IMR-90 (cell line): ENCODE data around the gene COL15A1. TPM values are rescaled to one million over a fixed set of nuclear protein-coding genes. Genes with fewer than 3 reads are reported as not detected.

Experiments
- ATAC-seq: fragments of 200-7000 bp; cut with Tn5 transposase; 2 replicates; pipeline ENCODE4 v1.9.1; 2020; ENCODE audit warnings: low read depth, mild to moderate bottlenecking, moderate library complexity
- BruUV-seq: library from RNA; stranded (reverse); fragments of 400-500 nt; replicated peaks from 2 replicates; lab custom pipeline; 2021; lab: Mats Ljungman, UMichigan
- CTCF ChIA-PET: fragments of 300-600 bp; formaldehyde crosslinking; extraction: SDS; loops from one replicate; lab custom pipeline; 2021; ENCODE audit warnings: antibody characterized with exemption; lab: Yijun Ruan, JAX
- POLR2A ChIA-PET: fragments of 300-600 bp; sonication (Branson Sonifier 250); formaldehyde crosslinking; loops from one replicate; lab custom pipeline; 2022; ENCODE audit warnings: antibody characterized with exemption; ENCODE audit not compliant: unreplicated experiment; lab: Charles Lee
- DNase-seq: peaks from one replicate; pipeline ENCODE4 v3.0.0; 2013
- H2AFZ ChIP-seq: replicated peaks from 2 replicates; pipeline ENCODE3; 2013; ENCODE audit warnings: low read length, mild to moderate bottlenecking; ENCODE audit not compliant: poor library complexity
- H2AK5ac ChIP-seq: 2 replicates; pipeline ENCODE4 v1.6.1; 2013; ENCODE audit warnings: low read depth, low read length, inconsistent platforms
- H2AK9ac ChIP-seq: replicated peaks from 2 replicates; pipeline ENCODE3; 2013; ENCODE audit warnings: mild to moderate bottlenecking, low read depth, low read length, moderate library complexity; ENCODE audit not compliant: poor library complexity
- H2BK120ac ChIP-seq: 2 replicates; pipeline ENCODE4 v1.6.1; 2013; ENCODE audit warnings: low read depth, low read length, inconsistent platforms
- H2BK15ac ChIP-seq: 3 replicates; pipeline ENCODE4 v1.6.1; 2013; ENCODE audit warnings: low read depth, low read length, inconsistent platforms
- H2BK20ac ChIP-seq: 2 replicates; pipeline ENCODE4 v1.6.1; 2013; ENCODE audit warnings: low read depth, mild to moderate bottlenecking, inconsistent platforms, low read length, moderate library complexity
- H2BK5ac ChIP-seq: 2 replicates; pipeline ENCODE4 v1.6.1; 2013; ENCODE audit warnings: mild to moderate bottlenecking, low read depth, low read length, inconsistent platforms; ENCODE audit not compliant: poor library complexity, severe bottlenecking
- H3K14ac ChIP-seq: replicated peaks from 2 replicates; pipeline ENCODE4 v1.6.1; 2013; ENCODE audit warnings: low read depth, low read length, inconsistent platforms
- H3K18ac ChIP-seq: 2 replicates; pipeline ENCODE4 v1.6.1; 2013; ENCODE audit warnings: low read depth, low read length, control low read depth
- H3K23ac ChIP-seq: 2 replicates; pipeline ENCODE4 v1.6.1; 2013; ENCODE audit warnings: low read depth, low read length, inconsistent platforms
- H3K27ac ChIP-seq: 2 replicates; pipeline ENCODE4 v1.5.1; 2013; ENCODE audit warnings: mild to moderate bottlenecking, control low read depth, low read length; ENCODE audit not compliant: insufficient read depth
- H3K27me3 ChIP-seq: 2 replicates; pipeline ENCODE4 v1.6.1; 2013; ENCODE audit warnings: low read length; ENCODE audit not compliant: control insufficient read depth, insufficient read depth
- H3K36me3 ChIP-seq: 2 replicates; pipeline ENCODE4 v1.6.1; 2013; ENCODE audit warnings: low read length, mixed read lengths; ENCODE audit not compliant: control insufficient read depth, insufficient read depth
- H3K4ac ChIP-seq: 2 replicates; pipeline ENCODE4 v1.6.1; 2013; ENCODE audit warnings: low read depth, low read length, inconsistent platforms
- H3K4me1 ChIP-seq: 2 replicates; pipeline ENCODE4 v1.6.1; 2013; ENCODE audit warnings: low read length, mixed read lengths; ENCODE audit not compliant: control insufficient read depth, insufficient read depth
- H3K4me2 ChIP-seq: 2 replicates; pipeline ENCODE4 v1.6.1; 2013; ENCODE audit warnings: low read depth, mild to moderate bottlenecking, control low read depth, low read length, moderate library complexity
- H3K4me3 ChIP-seq: 2 replicates; pipeline ENCODE4 v1.5.1; 2013; ENCODE audit warnings: low read depth, mild to moderate bottlenecking, control low read depth, low read length, moderate library complexity; ENCODE audit not compliant: insufficient read depth
- H3K56ac ChIP-seq: 2 replicates; pipeline ENCODE4 v1.6.1; 2013; ENCODE audit warnings: low read length, inconsistent platforms; ENCODE audit not compliant: insufficient read depth; ENCODE audit errors: extremely low read depth
- H3K79me1 ChIP-seq, 2 experiments: 2 replicates each; pipeline ENCODE4 v1.6.1; 2013; ENCODE audit warnings: low read length in 2 of 2, inconsistent platforms in 1 of 2, low read depth in 1 of 2
- H3K9ac ChIP-seq: 2 replicates; pipeline ENCODE4 v1.6.1; 2013; ENCODE audit warnings: low read depth, low read length, control low read depth
- H3K9me1 ChIP-seq: 2 replicates; pipeline ENCODE4 v1.6.1; 2013; ENCODE audit warnings: low read length, inconsistent platforms; ENCODE audit not compliant: insufficient read depth
- H3K9me3 ChIP-seq: 2 replicates; pipeline ENCODE4 v1.6.1; 2013; ENCODE audit warnings: low read length; ENCODE audit not compliant: control insufficient read depth, insufficient read depth
- H4K20me1 ChIP-seq: 2 replicates; pipeline ENCODE4 v1.6.1; 2013; ENCODE audit warnings: low read length, inconsistent platforms; ENCODE audit not compliant: insufficient read depth
- H4K5ac ChIP-seq: 2 replicates; pipeline ENCODE4 v1.6.1; 2013; ENCODE audit warnings: mild to moderate bottlenecking, low read depth, low read length, control low read depth
- H4K8ac ChIP-seq, 2 experiments: 2 replicates each; pipeline ENCODE4 v1.6.1; 2013; ENCODE audit warnings: low read depth in 2 of 2, low read length in 2 of 2, control low read depth in 1 of 2, inconsistent platforms in 1 of 2
- H4K91ac ChIP-seq: 2 replicates; pipeline ENCODE4 v1.6.1; 2013; ENCODE audit warnings: low read depth, low read length, inconsistent platforms; ENCODE audit not compliant: insufficient read depth
- WGBS, 2 experiments: methylation state at CpG; one replicate each; pipeline versions ENCODE4 v1.1.5 to v1.1.7; 2013; ENCODE audit warnings: missing lambda C conversion rate in 2 of 2; ENCODE audit not compliant: insufficient read length in 1 of 2; ENCODE audit errors: extremely low coverage in 2 of 2; 5-methylcytosine and 5-hydroxymethylcytosine counted together
- dilution Hi-C: fragments of 300-500 bp; cut with HindIII; formaldehyde crosslinking; loops from one replicate; pipeline ENCODE4 v1.14.3; 2018; ENCODE audit warnings: low sequenced_read_pairs; ENCODE audit not compliant: unreplicated experiment
- in situ Hi-C: fragments of 300-500 bp; cut with MboI; formaldehyde crosslinking; loops from 3 replicates; pipeline ENCODE4 v1.14.3; 2019; ENCODE audit warnings: low sequenced_read_pairs, inconsistent platforms, mixed read lengths
- intact Hi-C: fragments of 100-400 bp; cut with micrococcal nuclease; formaldehyde crosslinking; loops from 2 replicates; pipeline ENCODE4 v1.10.0; 2022
- polyA plus RNA-seq, 3 experiments: library from polyadenylated mRNA; depleted of rRNA; stranded (reverse); fragments of >200 nt; gene quantifications; 2 replicates each; pipeline ENCODE4 v1.2.3, GENCODE V29; 2012; ENCODE audit warnings: low replicate concordance in 1 of 3
- total RNA-seq: library from RNA; depleted of rRNA; stranded (reverse); fragments of >200 nt; gene quantifications from 2 replicates; pipeline ENCODE4 v1.2.3, GENCODE V29; 2012
- TF ChIP-seq, protein P1 (sequence below): fragments of 150-350 bp; IDR thresholded peaks from 2 replicates; pipeline ENCODE4 v1.6.1; 2016; ENCODE audit warnings: low read depth, mild to moderate bottlenecking, low read length, moderate library complexity, borderline replicate concordance

COL15A1 gene
- total and polyA plus RNA-seq, 2 of the 4 experiments (the other 2 are of a cell fraction) = 2.2 to 3.7 TPM

DNA sequence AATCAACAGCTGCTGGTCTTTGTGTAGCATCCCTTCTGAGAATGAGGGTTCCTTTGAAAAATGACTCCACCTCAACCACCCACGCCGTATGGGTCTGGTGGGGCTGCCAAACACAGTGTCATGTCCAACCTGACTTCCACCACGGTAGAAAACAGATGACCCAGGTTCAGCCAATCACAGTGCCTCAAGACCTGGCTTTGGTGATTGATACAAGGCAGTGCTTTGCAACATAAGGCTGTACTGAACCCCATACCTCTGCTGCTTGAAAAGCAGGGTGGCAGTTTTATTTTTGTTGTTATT lies 149.7 kb downstream of the COL15A1 start:
- H3K4me3 ChIP-seq = no peak overlapping the region
- no peak overlapping the region for H2BK120ac ChIP-seq
- no peak overlapping the region for H3K27ac ChIP-seq
- no peak overlapping the region for H4K8ac ChIP-seq
- no CpG with 5 or more reads among the region's 3 CpGs for WGBS, 2 experiments
- no peak overlapping the region for H2AFZ ChIP-seq
- no peak overlapping the region for H2BK15ac ChIP-seq
- H3K4me1 ChIP-seq = no peaks in the 10 kb centered on the region
- CTCF ChIA-PET = no interaction called here
- H3K4ac ChIP-seq = no peak overlapping the region
- no TSS peak for BruUV-seq
- H3K14ac ChIP-seq = no peak overlapping the region
- peaks cover 4% of the 10 kb centered on the region for H3K9me3 ChIP-seq
- ATAC-seq (no peak), DNase-seq (no peak)
- H3K27me3 ChIP-seq = 0 out of 2 replicates have a peak, but pooled peaks cover 2% of the 10 kb centered on the region
- in situ Hi-C loops = no loop called here
- dilution Hi-C loops = no loop called here
- H3K36me3 ChIP-seq = no peaks in the 10 kb centered on the region
- H3K23ac ChIP-seq = no peak overlapping the region
- no peak overlapping the region for H2BK20ac ChIP-seq
- no peak overlapping the region for H4K91ac ChIP-seq
- H4K5ac ChIP-seq = no peak overlapping the region
- no peak overlapping the region for H3K18ac ChIP-seq
- H3K4me2 ChIP-seq = no peak overlapping the region
- H4K20me1 ChIP-seq = no peaks in the 10 kb centered on the region
- no peak overlapping the region for H3K9ac ChIP-seq
- no peaks in the 10 kb centered on the region for H3K79me1 ChIP-seq
- no peaks in the 10 kb centered on the region; the same call in 1 of the 2 replicates for H3K9me1 ChIP-seq
- intact Hi-C loops = no loop called here
- TF ChIP-seq, protein P1, sequence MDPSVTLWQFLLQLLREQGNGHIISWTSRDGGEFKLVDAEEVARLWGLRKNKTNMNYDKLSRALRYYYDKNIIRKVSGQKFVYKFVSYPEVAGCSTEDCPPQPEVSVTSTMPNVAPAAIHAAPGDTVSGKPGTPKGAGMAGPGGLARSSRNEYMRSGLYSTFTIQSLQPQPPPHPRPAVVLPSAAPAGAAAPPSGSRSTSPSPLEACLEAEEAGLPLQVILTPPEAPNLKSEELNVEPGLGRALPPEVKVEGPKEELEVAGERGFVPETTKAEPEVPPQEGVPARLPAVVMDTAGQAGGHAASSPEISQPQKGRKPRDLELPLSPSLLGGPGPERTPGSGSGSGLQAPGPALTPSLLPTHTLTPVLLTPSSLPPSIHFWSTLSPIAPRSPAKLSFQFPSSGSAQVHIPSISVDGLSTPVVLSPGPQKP = no peak
- no peak overlapping the region for H3K56ac ChIP-seq
- H2AK5ac ChIP-seq = no peak overlapping the region; the same call in 1 of the 2 replicates
- no peak overlapping the region for H2BK5ac ChIP-seq
- H2AK9ac ChIP-seq = no peak overlapping the region
- POLR2A ChIA-PET = no interaction called here
